ENCODE measurements around the gene ATP5MC2.

GRCh38 chr12:53631721-53632120 is 44.2 kb downstream of the ATP5MC2 start:
- TF ChIP-seq, protein P1, sequence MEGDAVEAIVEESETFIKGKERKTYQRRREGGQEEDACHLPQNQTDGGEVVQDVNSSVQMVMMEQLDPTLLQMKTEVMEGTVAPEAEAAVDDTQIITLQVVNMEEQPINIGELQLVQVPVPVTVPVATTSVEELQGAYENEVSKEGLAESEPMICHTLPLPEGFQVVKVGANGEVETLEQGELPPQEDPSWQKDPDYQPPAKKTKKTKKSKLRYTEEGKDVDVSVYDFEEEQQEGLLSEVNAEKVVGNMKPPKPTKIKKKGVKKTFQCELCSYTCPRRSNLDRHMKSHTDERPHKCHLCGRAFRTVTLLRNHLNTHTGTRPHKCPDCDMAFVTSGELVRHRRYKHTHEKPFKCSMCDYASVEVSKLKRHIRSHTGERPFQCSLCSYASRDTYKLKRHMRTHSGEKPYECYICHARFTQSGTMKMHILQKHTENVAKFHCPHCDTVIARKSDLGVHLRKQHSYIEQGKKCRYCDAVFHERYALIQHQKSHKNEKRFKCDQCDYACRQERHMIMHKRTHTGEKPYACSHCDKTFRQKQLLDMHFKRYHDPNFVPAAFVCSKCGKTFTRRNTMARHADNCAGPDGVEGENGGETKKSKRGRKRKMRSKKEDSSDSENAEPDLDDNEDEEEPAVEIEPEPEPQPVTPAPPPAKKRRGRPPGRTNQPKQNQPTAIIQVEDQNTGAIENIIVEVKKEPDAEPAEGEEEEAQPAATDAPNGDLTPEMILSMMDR (IDR thresholded peaks at IDR 0.05 in 4 of 5, conservative IDR thresholded peaks at IDR 0.05 in 1 of 5), result no peak
- TF ChIP-seq POLR2A (IDR thresholded peaks at IDR 0.05), result no peak

Measured in gastrocnemius medialis (tissue), 4 donors.